SH-SY5Y (cell line): ENCODE data around the gene COL13A1.

Experiments used
- GATA2 ChIP-seq: IDR thresholded peaks from 2 replicates; pipeline ENCODE4 v1.6.1; 2011; ENCODE audit warnings: mild to moderate bottlenecking, low read depth, low read length
- GATA3 ChIP-seq: IDR thresholded peaks from 2 replicates; pipeline ENCODE4 v1.6.1; 2011; ENCODE audit warnings: low read depth, mild to moderate bottlenecking, low read length, moderate library complexity

GRCh38 chr10:69826094-69826493, 24.4 kb downstream of the COL13A1 start:
- no peak for TF ChIP-seq GATA2
- TF ChIP-seq GATA3 = no peak
